ENCODE data around the gene FCN1.

- TF ChIP-seq CTCF (IDR thresholded peaks at IDR 0.05) (no peak), POLR2AphosphoS5 (IDR thresholded peaks at IDR 0.05; ENCODE audit: low read depth, low read length) (no peak), PBX3 (IDR thresholded peaks at IDR 0.05) (no peak), JUND (IDR thresholded peaks at IDR 0.05) (no peak), RCOR1 (IDR thresholded peaks at IDR 0.05; ENCODE audit: low read length) (no peak), USF2 (IDR thresholded peaks at IDR 0.05; ENCODE audit: borderline replicate concordance, low read depth, low read length) (no peak), CHD2 (IDR thresholded peaks at IDR 0.05; ENCODE audit: low read length, partially characterized antibody) (no peak), NRF1 (IDR thresholded peaks at IDR 0.05; ENCODE audit: low read depth, low read length) (no peak), GABPA (IDR thresholded peaks at IDR 0.05; ENCODE audit: low read depth) (no peak), YY1 (IDR thresholded peaks at IDR 0.05; ENCODE audit: low read depth) (no peak), EZH2phosphoT487 (IDR thresholded peaks at IDR 0.05; ENCODE audit: borderline replicate concordance, low read depth) (no peak), RAD21 (IDR thresholded peaks at IDR 0.05; ENCODE audit: low read length) (no peak)
Measured at GRCh38 chr9:134940236-134941208, 22.8 kb upstream of the FCN1 start.

Measured in SK-N-SH (cell line).